ENCODE data around the gene PDE3A.

The PDE3A gene

GRCh38 chr12:20350495-20350894 is 17.8 kb upstream of the PDE3A start:
- no peak overlapping the region for H3K27ac ChIP-seq
- TF ChIP-seq ZFX (IDR thresholded peaks at IDR 0.05) (no peak), CTCF (conservative IDR thresholded peaks at IDR 0.05) (no peak)

- H3K27ac ChIP-seq = no peak overlapping the region
- TF ChIP-seq CTCF (conservative IDR thresholded peaks at IDR 0.05) (no peak), ZFX (IDR thresholded peaks at IDR 0.05) (no peak)
Observed at GRCh38 chr12:20351406-20351805, 16.9 kb upstream of the PDE3A start.

GRCh38 chr12:20356048-20356447 is 12.3 kb upstream of the PDE3A start:
- TF ChIP-seq ZFX (IDR thresholded peaks at IDR 0.05) = no peak
- no peak for TF ChIP-seq CTCF (conservative IDR thresholded peaks at IDR 0.05)
- H3K27ac ChIP-seq = no peak overlapping the region

GRCh38 chr12:20360407-20360806 is 7.9 kb upstream of the PDE3A start:
- TF ChIP-seq ZFX (IDR thresholded peaks at IDR 0.05) (no peak), CTCF (conservative IDR thresholded peaks at IDR 0.05) (no peak)
- no peak overlapping the region for H3K27ac ChIP-seq

- no peak for TF ChIP-seq ZFX (IDR thresholded peaks at IDR 0.05)
- no peak overlapping the region for H3K27ac ChIP-seq
Observed at GRCh38 chr12:20361416-20361815, 6.9 kb upstream of the PDE3A start.

- TF ChIP-seq CTCF (conservative IDR thresholded peaks at IDR 0.05) (no peak), ZFX (IDR thresholded peaks at IDR 0.05) (no peak)
- H3K27ac ChIP-seq = no peak overlapping the region
Observed at GRCh38 chr12:20364501-20364900, 3.8 kb upstream of the PDE3A start.

- no peak for TF ChIP-seq CTCF (conservative IDR thresholded peaks at IDR 0.05)
- no peak for TF ChIP-seq ZFX (IDR thresholded peaks at IDR 0.05)
- no peak overlapping the region for H3K27ac ChIP-seq
Observed at GRCh38 chr12:20366776-20367409, 1.4 kb upstream of the PDE3A start.

GRCh38 chr12:20367583-20368113 is 689 bp upstream of the PDE3A start:
- TF ChIP-seq CTCF (conservative IDR thresholded peaks at IDR 0.05) = no peak
- TF ChIP-seq ZFX (IDR thresholded peaks at IDR 0.05) = no peak
- no peak overlapping the region for H3K27ac ChIP-seq
